ENCODE results near the gene RND1. TPM values are rescaled to one million over a fixed set of nuclear protein-coding genes. Genes with fewer than 3 reads are reported as not detected.

Gene RND1
- total RNA-seq, 1 donor from 2014 or later = 7.1 TPM

GRCh38 chr12:48819986-48820725 lies 45.5 kb downstream of the RND1 start:
- peaks cover 3% of the 10 kb centered on the region for H3K36me3 ChIP-seq
- ATAC-seq = no peak
- TF ChIP-seq CTCF (IDR thresholded peaks at IDR 0.05) = no peak
- no peaks in the 10 kb centered on the region for H3K27me3 ChIP-seq
- intact Hi-C loops (cut with DNase I) = no loop called here
- DNase-seq = no peak
- no peak overlapping the region for H3K27ac ChIP-seq
- peaks cover 16% of the 10 kb centered on the region for H3K4me1 ChIP-seq
- no peaks in the 10 kb centered on the region for H3K9me3 ChIP-seq
- no peak overlapping the region for H3K4me3 ChIP-seq

- H3K27ac ChIP-seq = no peak overlapping the region
Measured at GRCh38 chr12:48818831-48819590, 46.7 kb downstream of the RND1 start.

GRCh38 chr12:48817873-48818830 lies 47.5 kb downstream of the RND1 start, which contains the start of gene CACNB3:
TSS of gene CACNB3 (plus strand) at chr12:48818496. CDS start at chr12:48818930, 434 bp downstream.
- Histone ChIP-seq H3K4me1 (peaks cover 25% of the 10 kb centered on the region), H3K27me3 (no peaks in the 10 kb centered on the region), H3K4me3 (peak within 1 kb of the TSS; percentile 70), H3K36me3 (no peaks in the 10 kb centered on the region), H3K27ac (no peak within 1 kb of the TSS), H3K9me3 (no peaks in the 10 kb centered on the region)
- ATAC-seq (peak; percentile 37), DNase-seq (peak; percentile 85)
- intact Hi-C loops (cut with DNase I) = no loop called here
- TF ChIP-seq CTCF (IDR thresholded peaks at IDR 0.05) = no peak

More at GRCh38 chr12:48818831-48819590, 46.7 kb downstream of the RND1 start:
- intact Hi-C loops (cut with DNase I) = no loop called here
- peak overlapping the region; percentile 70 for H3K4me3 ChIP-seq
- DNase-seq (peak; percentile 72), ATAC-seq (no peak)
- no peaks in the 10 kb centered on the region for H3K9me3 ChIP-seq
- H3K4me1 ChIP-seq = peaks cover 18% of the 10 kb centered on the region
- no peaks in the 10 kb centered on the region for H3K36me3 ChIP-seq
- H3K27me3 ChIP-seq = no peaks in the 10 kb centered on the region
- peak; percentile 19 for TF ChIP-seq CTCF (IDR thresholded peaks at IDR 0.05)

GRCh38 chr12:48816143-48816854 lies 49.4 kb downstream of the RND1 start:
- ATAC-seq (no peak), DNase-seq (no peak)
- H3K4me1 ChIP-seq = peaks cover 25% of the 10 kb centered on the region
- intact Hi-C loops (cut with DNase I) = no loop called here
- TF ChIP-seq CTCF (IDR thresholded peaks at IDR 0.05) = no peak
- peak overlapping the region; percentile 94 for H3K4me3 ChIP-seq
- H3K27ac ChIP-seq = peak overlapping the region; percentile 87
- no peaks in the 10 kb centered on the region for H3K36me3 ChIP-seq
- no peaks in the 10 kb centered on the region for H3K9me3 ChIP-seq
- H3K27me3 ChIP-seq = no peaks in the 10 kb centered on the region
